ENCODE measurements around the gene TOMM34.

GRCh38 chr20:44961011-44961869, 1.0 kb upstream of the TOMM34 start:
- TF ChIP-seq CTCF (IDR thresholded peaks at IDR 0.05) (no peak), POLR2A (IDR thresholded peaks at IDR 0.05) (no peak)

All from uterus (tissue), 2 donors.